ENCODE data around the gene XYLT2. TPM values are rescaled to one million over a fixed set of nuclear protein-coding genes. Genes with fewer than 3 reads are reported as not detected.

XYLT2 gene
- total RNA-seq, 2 donors from 2014 or later: 17.1 to 20.6 TPM

DNA sequence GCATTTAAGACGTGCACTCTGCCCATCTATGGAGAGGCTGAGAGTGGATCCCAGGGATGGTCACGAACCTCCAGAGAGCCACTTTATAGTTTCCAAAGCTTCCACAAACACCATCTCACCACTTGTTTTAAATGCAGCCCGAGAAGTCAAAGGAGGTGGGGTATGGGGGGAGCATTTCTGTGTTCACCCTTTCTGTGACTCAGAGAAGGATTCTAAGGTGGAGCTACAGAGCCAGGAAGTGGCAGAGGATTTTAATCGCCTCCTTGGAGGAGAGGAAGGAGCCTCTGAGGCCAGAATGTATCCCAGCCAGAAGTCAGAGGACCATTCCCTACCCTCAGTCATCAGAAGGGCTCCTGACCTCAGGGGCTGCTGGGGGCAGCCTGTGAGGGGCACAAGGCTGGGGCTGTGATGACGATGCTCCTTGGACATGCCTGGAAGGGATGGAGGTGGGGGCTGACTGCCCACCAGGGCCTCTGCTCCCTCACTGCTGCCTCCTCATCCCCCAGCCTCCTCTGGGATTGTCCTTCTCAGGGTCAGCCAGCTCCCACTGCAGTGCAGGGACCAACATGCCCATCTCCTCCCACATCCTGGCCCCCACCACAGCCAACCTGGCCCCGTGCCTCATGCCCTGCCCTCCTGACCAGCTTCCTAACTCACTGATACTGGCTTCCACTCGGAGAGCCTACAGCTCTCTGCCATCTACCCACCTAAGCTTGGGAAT, 2.8 kb downstream of the XYLT2 start:
- Histone ChIP-seq H3K4me3 (no peak overlapping the region), H3K36me3 (peaks cover 8% of the 10 kb centered on the region), H3K9me3 (no peaks in the 10 kb centered on the region), H3K4me1 (peaks cover 0 to 34% of the 10 kb centered on the region in 2 donors), H3K27ac (no peak overlapping the region), H3K27me3 (no peaks in the 10 kb centered on the region)
- no peak for DNase-seq (ENCODE audit: low spot score)
- TF ChIP-seq, protein P1, sequence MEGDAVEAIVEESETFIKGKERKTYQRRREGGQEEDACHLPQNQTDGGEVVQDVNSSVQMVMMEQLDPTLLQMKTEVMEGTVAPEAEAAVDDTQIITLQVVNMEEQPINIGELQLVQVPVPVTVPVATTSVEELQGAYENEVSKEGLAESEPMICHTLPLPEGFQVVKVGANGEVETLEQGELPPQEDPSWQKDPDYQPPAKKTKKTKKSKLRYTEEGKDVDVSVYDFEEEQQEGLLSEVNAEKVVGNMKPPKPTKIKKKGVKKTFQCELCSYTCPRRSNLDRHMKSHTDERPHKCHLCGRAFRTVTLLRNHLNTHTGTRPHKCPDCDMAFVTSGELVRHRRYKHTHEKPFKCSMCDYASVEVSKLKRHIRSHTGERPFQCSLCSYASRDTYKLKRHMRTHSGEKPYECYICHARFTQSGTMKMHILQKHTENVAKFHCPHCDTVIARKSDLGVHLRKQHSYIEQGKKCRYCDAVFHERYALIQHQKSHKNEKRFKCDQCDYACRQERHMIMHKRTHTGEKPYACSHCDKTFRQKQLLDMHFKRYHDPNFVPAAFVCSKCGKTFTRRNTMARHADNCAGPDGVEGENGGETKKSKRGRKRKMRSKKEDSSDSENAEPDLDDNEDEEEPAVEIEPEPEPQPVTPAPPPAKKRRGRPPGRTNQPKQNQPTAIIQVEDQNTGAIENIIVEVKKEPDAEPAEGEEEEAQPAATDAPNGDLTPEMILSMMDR (IDR thresholded peaks at IDR 0.05): no peak

GRCh38 chr17:50349243-50349600, 3.3 kb downstream of the XYLT2 start:
- Histone ChIP-seq H3K9me3 (no peaks in the 10 kb centered on the region), H3K27me3 (no peaks in the 10 kb centered on the region), H3K4me3 (no peak overlapping the region), H3K27ac (no peak overlapping the region), H3K36me3 (peaks cover 14% of the 10 kb centered on the region), H3K4me1 (peaks cover 0 to 34% of the 10 kb centered on the region in 2 donors)
- no peak for DNase-seq (ENCODE audit: low spot score)
- TF ChIP-seq, protein P1 (IDR thresholded peaks at IDR 0.05): no peak

DNA sequence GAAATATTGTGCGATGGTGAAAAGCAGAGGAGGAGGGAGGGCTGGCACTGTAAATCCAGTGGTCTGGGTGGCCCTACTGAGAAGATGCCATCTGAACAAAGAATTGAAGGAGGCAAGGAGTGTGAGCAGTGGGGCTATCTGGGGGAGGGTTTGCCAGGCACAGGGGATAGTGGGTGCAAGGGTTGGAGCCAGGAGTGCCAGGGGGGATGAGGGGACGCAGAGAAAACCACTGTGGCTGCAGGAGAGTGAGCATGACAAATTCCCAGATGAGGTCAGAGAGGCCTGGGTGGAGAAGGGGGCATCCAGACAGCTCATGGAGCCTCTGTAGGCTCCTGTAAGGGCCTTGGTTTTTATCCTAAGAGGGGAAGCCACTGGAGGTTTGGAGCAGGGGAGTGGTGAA, 4.8 kb downstream of the XYLT2 start:
- Histone ChIP-seq H3K27me3 (no peaks in the 10 kb centered on the region), H3K27ac (no peak overlapping the region), H3K4me3 (no peak overlapping the region), H3K36me3 (peaks cover 29% of the 10 kb centered on the region), H3K4me1 (peaks cover 0 to 27% of the 10 kb centered on the region in 2 donors), H3K9me3 (no peaks in the 10 kb centered on the region)
- TF ChIP-seq, protein P1 (IDR thresholded peaks at IDR 0.05): no peak
- no peak for DNase-seq (ENCODE audit: low spot score)

DNA sequence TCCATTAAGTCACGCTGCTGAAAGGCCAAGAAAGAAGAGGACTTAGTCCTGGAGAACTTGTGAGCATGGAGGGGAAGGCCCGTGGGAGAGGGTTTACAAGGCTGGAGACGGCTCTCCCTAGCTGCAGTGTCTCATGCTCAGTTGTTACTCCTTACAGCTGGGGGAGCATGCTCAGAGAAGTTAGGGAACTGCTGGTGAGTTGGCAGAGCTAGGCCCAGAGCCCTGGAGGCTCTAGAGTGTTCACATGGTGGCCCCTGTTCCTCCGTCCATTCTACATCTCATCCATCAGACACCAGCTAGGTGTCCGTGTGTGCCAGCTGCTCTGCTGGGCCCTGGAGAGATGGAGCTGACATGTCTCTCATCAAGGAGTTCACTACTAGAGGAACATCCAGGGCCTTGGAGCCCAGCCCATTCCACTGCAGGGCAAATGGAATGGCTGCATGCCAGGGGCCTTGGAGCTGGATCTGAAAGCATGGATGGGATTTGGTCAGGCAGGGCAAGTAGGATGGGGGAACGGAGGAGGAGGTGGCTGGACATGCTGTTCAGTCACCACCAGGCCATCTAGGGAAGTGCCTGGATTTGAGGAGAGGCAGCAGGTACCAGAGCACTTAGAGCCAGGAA, 6.3 kb downstream of the XYLT2 start:
- H3K27me3 ChIP-seq: no peaks in the 10 kb centered on the region
- no peaks in the 10 kb centered on the region for H3K9me3 ChIP-seq
- H3K36me3 ChIP-seq: peaks cover 43% of the 10 kb centered on the region
- peaks cover 0 to 21% of the 10 kb centered on the region in 2 donors for H3K4me1 ChIP-seq
- H3K4me3 ChIP-seq: no peak overlapping the region
- DNase-seq (ENCODE audit: low spot score): no peak
- TF ChIP-seq, protein P1 (IDR thresholded peaks at IDR 0.05): no peak
- H3K27ac ChIP-seq: no peak overlapping the region

DNA sequence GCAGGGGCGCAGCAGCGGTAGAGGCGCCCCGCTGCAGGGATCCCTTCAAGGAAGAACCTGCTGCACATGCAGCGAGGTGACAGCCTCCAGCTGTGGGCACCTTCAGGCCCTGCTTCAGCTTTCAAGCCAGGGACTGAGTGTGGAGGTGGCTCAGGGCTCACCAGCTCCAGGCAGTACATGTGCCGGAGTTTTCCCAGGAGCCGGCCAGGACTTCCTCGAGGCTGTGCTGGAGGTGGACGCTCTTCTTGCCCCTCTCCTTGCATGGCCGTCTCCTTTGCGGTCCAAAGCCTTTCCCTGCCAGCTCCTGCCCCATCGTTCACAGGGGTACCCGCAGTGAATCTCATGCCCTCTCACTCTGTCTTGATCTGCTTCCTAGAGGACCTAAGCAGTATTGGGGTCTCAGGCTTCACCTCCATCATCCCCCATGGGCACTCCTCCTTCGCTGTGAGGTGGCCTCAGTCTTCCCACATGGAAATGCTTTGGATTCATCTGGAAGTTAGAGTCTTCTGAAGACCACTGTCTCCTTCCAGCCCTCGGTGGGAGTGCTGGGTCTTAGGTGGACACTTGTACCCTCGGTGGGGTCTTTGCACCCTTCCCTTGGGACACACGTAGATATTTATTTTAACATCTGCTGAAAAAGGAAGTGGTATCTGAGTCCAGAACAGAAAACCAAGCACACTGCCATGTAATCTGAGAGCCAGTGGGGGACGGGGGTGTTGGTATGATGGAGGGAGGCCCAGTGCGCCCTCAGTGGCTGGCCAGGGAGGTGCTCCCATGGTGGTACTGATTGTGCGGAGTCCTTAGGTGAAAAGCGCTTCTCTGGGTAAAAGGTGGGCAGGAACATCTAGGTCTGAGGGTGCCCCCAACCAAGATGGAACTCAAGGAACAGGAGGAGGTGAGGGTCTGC, 7.0 kb downstream of the XYLT2 start:
- TF ChIP-seq, protein P1 (IDR thresholded peaks at IDR 0.05): no peak
- no peak overlapping the region for H3K27ac ChIP-seq
- H3K9me3 ChIP-seq: no peaks in the 10 kb centered on the region
- no peak overlapping the region for H3K4me3 ChIP-seq
- no peaks in the 10 kb centered on the region for H3K27me3 ChIP-seq
- H3K4me1 ChIP-seq: peaks cover 0 to 14% of the 10 kb centered on the region in 2 donors
- peaks cover 46% of the 10 kb centered on the region for H3K36me3 ChIP-seq
- no peak for DNase-seq (ENCODE audit: low spot score)
